HepG2 (cell line): ENCODE measurements around the gene MPP7. TPM values are rescaled to one million over a fixed set of nuclear protein-coding genes. Genes with fewer than 3 reads are reported as not detected.

Source experiments
- ATAC-seq: fragments of 200-7000 bp; cut with Tn5 transposase; 3 replicates; pipeline ENCODE4 v1.9.1; 2020; ENCODE audit warnings: mild to moderate bottlenecking, moderate library complexity
- BruUV-seq: library from RNA; stranded (reverse); fragments of 400-500 nt; replicated peaks from 2 replicates; lab custom pipeline; 2021; lab: Mats Ljungman, UMichigan
- CTCF ChIA-PET: fragments of 300-600 bp; formaldehyde crosslinking; extraction: SDS; loops from one replicate; lab custom pipeline; 2021; ENCODE audit warnings: low total read pairs, inconsistent platforms, low intra/inter-chr PET ratio; lab: Yijun Ruan, JAX
- POLR2A ChIA-PET: fragments of 350-600 bp; sonication (Branson Sonifier 250); formaldehyde crosslinking; loops from one replicate; lab custom pipeline; 2020; ENCODE audit warnings: antibody characterized with exemption, inconsistent platforms; lab: Yijun Ruan, JAX
- DNase-seq: peaks from one replicate; pipeline ENCODE4 v3.0.0-alpha.2; 2015; ENCODE audit warnings: low spot score
- FAIRE-seq: peaks from 3 replicates; lab custom pipeline; 2011; peaks lifted over from hg19 to GRCh38; lab: Jason Lieb, UNC
- H2AFZ ChIP-seq: one replicate; pipeline ENCODE4 v1.6.1; 2011; ENCODE audit warnings: low read length, inconsistent platforms
- H3K27ac ChIP-seq: fragments of 300-600 bp; 3 replicates; pipeline ENCODE4 v1.8.0; 2011; ENCODE audit warnings: mixed run types, mild to moderate bottlenecking, mixed read lengths, low read length, inconsistent platforms; ENCODE audit not compliant: insufficient read depth; ENCODE audit errors: extremely low read length
- H3K27me3 ChIP-seq, 2 experiments: fragments of 200-600 bp in 1 of 2; 2 replicates in 1 of 2; 3 replicates in 1 of 2; pipeline versions ENCODE4 v1.6.0 to v1.8.0; 2011; ENCODE audit warnings: low read length in 2 of 2, mild to moderate bottlenecking in 2 of 2, moderate library complexity in 2 of 2, inconsistent platforms in 1 of 2; ENCODE audit not compliant: insufficient read depth in 2 of 2, control insufficient read depth in 1 of 2
- H3K36me3 ChIP-seq, 2 experiments: fragments of 200-600 bp in 1 of 2; replicated peaks in 1 of 2; 2 replicates in 1 of 2; 3 replicates in 1 of 2; pipeline versions ENCODE4 v1.5.1 to v1.8.0; 2011; ENCODE audit warnings: low read length in 2 of 2, inconsistent platforms in 1 of 2; ENCODE audit not compliant: insufficient read depth in 2 of 2, control insufficient read depth in 1 of 2
- H3K4me1 ChIP-seq: 2 replicates; pipeline ENCODE4 v1.5.1; 2012; ENCODE audit warnings: low read length, inconsistent platforms; ENCODE audit not compliant: insufficient read depth
- H3K4me2 ChIP-seq: 2 replicates; pipeline ENCODE4 v1.6.0; 2011; ENCODE audit warnings: low read depth, low read length, inconsistent platforms
- H3K4me3 ChIP-seq, 3 experiments: fragments of 200-600 bp in 1 of 3; sonication (generic), shearing (Covaris generic) in 1 of 3; replicated peaks in 1 of 3; 2 replicates each; pipeline ENCODE4 v1.5.1; 2011 to 2016; ENCODE audit warnings: low read length in 3 of 3, inconsistent platforms in 2 of 3, low read depth in 2 of 3, mild to moderate bottlenecking in 2 of 3, control low read depth in 1 of 3, mixed read lengths in 1 of 3; ENCODE audit not compliant: insufficient read depth in 1 of 3
- H3K79me2 ChIP-seq: one replicate; pipeline ENCODE4 v1.6.1; 2011; ENCODE audit warnings: low read length, inconsistent platforms; ENCODE audit not compliant: insufficient read depth
- H3K9ac ChIP-seq: 2 replicates; pipeline ENCODE4 v1.6.0; 2011; ENCODE audit warnings: mild to moderate bottlenecking, low read depth, low read length, inconsistent platforms; ENCODE audit not compliant: insufficient read depth
- H3K9me3 ChIP-seq: 2 replicates; pipeline ENCODE4 v1.5.1; 2012; ENCODE audit warnings: mild to moderate bottlenecking, low read length
- H4K20me1 ChIP-seq: 2 replicates; pipeline ENCODE4 v1.6.0; 2011; ENCODE audit warnings: inconsistent platforms, mild to moderate bottlenecking, low read length, moderate library complexity; ENCODE audit not compliant: insufficient read depth
- DMAP1 ChIP-seq: IDR thresholded peaks from 2 replicates; pipeline ENCODE4 v1.6.1; 2016
- ETV5 ChIP-seq: IDR thresholded peaks from 2 replicates; pipeline ENCODE4 v1.6.1; 2018; ENCODE audit warnings: missing biosample characterization, missing genetic modification reagents, inconsistent platforms, borderline replicate concordance
- ETV6 ChIP-seq: sonication (generic); formaldehyde crosslinking; conservative IDR thresholded peaks from 2 replicates; pipeline ENCODE4 v1.4.0; 2020; ENCODE audit warnings: missing genetic modification reagents
- GABPB1 ChIP-seq: IDR thresholded peaks from 2 replicates; pipeline ENCODE4 v1.6.1; 2016; ENCODE audit warnings: mild to moderate bottlenecking, missing genetic modification reagents, moderate library complexity, missing compliant biosample characterization
- HNRNPUL1 ChIP-seq: fragments of 200-400 bp; formaldehyde crosslinking; IDR thresholded peaks from 2 replicates; pipeline ENCODE4 v1.6.1; 2017; ENCODE audit warnings: low read depth, mild to moderate bottlenecking, low read length, moderate library complexity
- MTF1 ChIP-seq: sonication (generic); formaldehyde crosslinking; IDR thresholded peaks from 2 replicates; pipeline ENCODE4 v1.5.0; 2020; ENCODE audit warnings: missing genetic modification reagents
- NR1H2 ChIP-seq: sonication (generic); formaldehyde crosslinking; IDR thresholded peaks from 2 replicates; pipeline ENCODE4 v1.8.1; 2022; ENCODE audit warnings: low read depth, missing genetic modification reagents, borderline replicate concordance
- PAF1 ChIP-seq: IDR thresholded peaks from 2 replicates; pipeline ENCODE4 v1.6.1; 2016; ENCODE audit warnings: missing genetic modification reagents, missing compliant biosample characterization
- PHF5A ChIP-seq: IDR thresholded peaks from one replicate; pipeline ENCODE4 v1.6.1; 2018; ENCODE audit warnings: low read depth, missing genetic modification reagents; ENCODE audit not compliant: unreplicated experiment
- SIN3B ChIP-seq: fragments of 150-350 bp; IDR thresholded peaks from 2 replicates; pipeline ENCODE4 v1.6.1; 2014; ENCODE audit warnings: low read length
- TEAD3 ChIP-seq: optimal IDR thresholded peaks from 2 replicates; pipeline ENCODE3; 2016; ENCODE audit warnings: borderline replicate concordance
- ZBTB8A ChIP-seq: sonication (generic); formaldehyde crosslinking; IDR thresholded peaks from 2 replicates; pipeline ENCODE4 v1.4.0; 2020; ENCODE audit warnings: mild to moderate bottlenecking, low read depth, missing genetic modification reagents, borderline replicate concordance
- ZNF234 ChIP-seq: sonication (generic); formaldehyde crosslinking; conservative IDR thresholded peaks from 2 replicates; pipeline ENCODE4 v1.5.1; 2020; ENCODE audit warnings: mild to moderate bottlenecking, missing genetic modification reagents
- ZNF33A ChIP-seq: sonication (generic); formaldehyde crosslinking; IDR thresholded peaks from 2 replicates; pipeline ENCODE4 v1.5.1; 2020; ENCODE audit warnings: missing genetic modification reagents, mild to moderate bottlenecking, moderate library complexity, borderline replicate concordance
- ZNF460 ChIP-seq: sonication (generic); formaldehyde crosslinking; IDR thresholded peaks from 2 replicates; pipeline ENCODE4 v1.5.1; 2020; ENCODE audit warnings: missing genetic modification reagents, mild to moderate bottlenecking, borderline replicate concordance
- ZNF512B ChIP-seq: sonication (generic); formaldehyde crosslinking; IDR thresholded peaks from 2 replicates; pipeline ENCODE4 v1.5.1; 2020; ENCODE audit warnings: missing genetic modification reagents, mild to moderate bottlenecking, borderline replicate concordance
- ZNF619 ChIP-seq: sonication (generic); formaldehyde crosslinking; IDR thresholded peaks from 2 replicates; pipeline ENCODE4 v1.4.0; 2020; ENCODE audit warnings: mild to moderate bottlenecking, missing genetic modification reagents
- ZNF713 ChIP-seq: sonication (generic); formaldehyde crosslinking; IDR thresholded peaks from 2 replicates; pipeline ENCODE4 v1.4.0; 2020; ENCODE audit warnings: mild to moderate bottlenecking, missing genetic modification reagents
- ZNF784 ChIP-seq: sonication (generic); formaldehyde crosslinking; IDR thresholded peaks from 2 replicates; pipeline ENCODE4 v1.5.1; 2020; ENCODE audit warnings: missing genetic modification reagents, mild to moderate bottlenecking, borderline replicate concordance
- WGBS: methylation state at CpG from one replicate; pipeline ENCODE4 v1.1.6; 2017; ENCODE audit warnings: low lambda C conversion rate; 5-methylcytosine and 5-hydroxymethylcytosine counted together
- in situ Hi-C: cut with HindIII; loops from 2 replicates; pipeline ENCODE4 v1.10.0; 2017; ENCODE audit warnings: low pct_unique_long_range_greater_than_20kb; ENCODE audit not compliant: extremely low pct_ligation_motif_present
- intact Hi-C: fragments of 100-400 bp; cut with micrococcal nuclease; formaldehyde crosslinking; loops from one replicate; pipeline ENCODE4 v1.10.0; 2022; ENCODE audit not compliant: unreplicated experiment
- polyA plus RNA-seq, 8 experiments: library from polyadenylated mRNA; depleted of rRNA in 3 of 8; stranded (reverse) in 7 of 8; unstranded in 1 of 8; fragments of >200 nt; fragmentation: Illumina TruSeq in 4 of 8; extraction: Trizol in 4 of 8; gene quantifications; 2 replicates each; pipeline versions ENCODE4 v1.2.1 to v1.2.3, GENCODE V29; 2011 to 2016; ENCODE audit warnings: low read depth in 4 of 8, missing spikeins in 1 of 8, mixed read lengths in 1 of 8; ENCODE audit not compliant: insufficient read depth in 1 of 8
- total RNA-seq, 5 experiments: library from RNA; depleted of rRNA; stranded (reverse); fragments of >200 nt; fragmentation: Illumina TruSeq; extraction: Trizol; gene quantifications; 2 replicates each; pipeline ENCODE4 v1.2.3, GENCODE V29; 2016; ENCODE audit warnings: low read depth in 1 of 5
- TF ChIP-seq, protein P1 (sequence below): sonication (generic); formaldehyde crosslinking; IDR thresholded peaks from 2 replicates; pipeline ENCODE4 v1.5.0; 2020; ENCODE audit warnings: mild to moderate bottlenecking, missing genetic modification reagents, borderline replicate concordance

MPP7 gene
- total and polyA plus RNA-seq, 2 of the 13 experiments (the other 11 are each of a cell fraction or from before 2014, with no cell fraction given): 6.8 to 16.4 TPM

GRCh38 chr10:28332726-28333125 lies 29.9 kb upstream of the MPP7 start (continued):
- no peak for TF ChIP-seq ZNF512B (CRISPR knock-in tag)

- FAIRE-seq (no peak), ATAC-seq (no peak), DNase-seq (no peak)
- in situ Hi-C loops: no loop called here
- no TSS peak for BruUV-seq
- no peak overlapping the region for H3K9ac ChIP-seq
- H2AFZ ChIP-seq: no peak overlapping the region
- H3K4me1 ChIP-seq: peaks cover 9% of the 10 kb centered on the region
- H3K79me2 ChIP-seq: no peaks in the 10 kb centered on the region
- WGBS: 21% methylated on average over 3 of the region's 3 CpGs
- no peak overlapping the region for H3K27ac ChIP-seq
- no peak overlapping the region for H3K4me3 ChIP-seq
- no peaks in the 10 kb centered on the region for H4K20me1 ChIP-seq
- no peaks in the 10 kb centered on the region for H3K36me3 ChIP-seq
- no peaks in the 10 kb centered on the region for H3K27me3 ChIP-seq
- ChIA-PET CTCF (no interaction called here), POLR2A (no interaction called here)
- intact Hi-C loops: no loop called here
- H3K4me2 ChIP-seq: no peak overlapping the region
- H3K9me3 ChIP-seq: no peaks in the 10 kb centered on the region
- TF ChIP-seq TEAD3 (CRISPR knock-in tag) (no peak), PAF1 (CRISPR knock-in tag) (no peak), DMAP1 (no peak), GABPB1 (CRISPR knock-in tag) (no peak), ETV6 (CRISPR knock-in tag) (no peak), HNRNPUL1 (no peak), MTF1 (CRISPR knock-in tag) (no peak), ZNF619 (CRISPR knock-in tag) (no peak), NR1H2 (no peak), ZNF33A (CRISPR knock-in tag) (no peak), SIN3B (no peak), ETV5 (CRISPR knock-in tag) (no peak), ZNF460 (CRISPR knock-in tag) (no peak), PHF5A (no peak), ZNF234 (CRISPR knock-in tag) (no peak), ZBTB8A (no peak), ZNF713 (CRISPR knock-in tag) (no peak), ZNF784 (CRISPR knock-in tag) (no peak)
- TF ChIP-seq, protein P1, sequence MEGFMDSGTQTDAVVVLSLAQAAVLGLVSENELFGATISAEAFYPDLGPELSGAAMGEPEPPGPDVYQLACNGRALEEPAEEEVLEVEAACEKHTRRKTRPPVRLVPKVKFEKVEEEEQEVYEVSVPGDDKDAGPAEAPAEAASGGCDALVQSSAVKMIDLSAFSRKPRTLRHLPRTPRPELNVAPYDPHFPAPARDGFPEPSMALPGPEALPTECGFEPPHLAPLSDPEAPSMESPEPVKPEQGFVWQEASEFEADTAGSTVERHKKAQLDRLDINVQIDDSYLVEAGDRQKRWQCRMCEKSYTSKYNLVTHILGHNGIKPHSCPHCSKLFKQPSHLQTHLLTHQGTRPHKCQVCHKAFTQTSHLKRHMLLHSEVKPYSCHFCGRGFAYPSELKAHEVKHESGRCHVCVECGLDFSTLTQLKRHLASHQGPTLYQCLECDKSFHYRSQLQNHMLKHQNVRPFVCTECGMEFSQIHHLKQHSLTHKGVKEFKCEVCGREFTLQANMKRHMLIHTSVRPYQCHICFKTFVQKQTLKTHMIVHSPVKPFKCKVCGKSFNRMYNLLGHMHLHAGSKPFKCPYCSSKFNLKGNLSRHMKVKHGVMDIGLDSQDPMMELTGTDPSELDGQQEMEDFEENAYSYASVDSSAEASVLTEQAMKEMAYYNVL (CRISPR knock-in tag): no peak
Observed at GRCh38 chr10:28331841-28332240, 29.0 kb upstream of the MPP7 start.
